HG02798 (cell line): ENCODE measurements around the gene GNGT1.
"Not testable (repeated sequence)": the region's sequence is repeated elsewhere in the genome, so short reads cannot be mapped to it uniquely, and the experiment has no call there.

Experiments used
- ATAC-seq: cut with Tn5 transposase; IDR thresholded peaks from one replicate; pipeline ENCODE4 v1.9.1; 2021; ENCODE audit warnings: mild to moderate bottlenecking; ENCODE audit not compliant: unreplicated experiment, poor library complexity

Gene GNGT1

DNA sequence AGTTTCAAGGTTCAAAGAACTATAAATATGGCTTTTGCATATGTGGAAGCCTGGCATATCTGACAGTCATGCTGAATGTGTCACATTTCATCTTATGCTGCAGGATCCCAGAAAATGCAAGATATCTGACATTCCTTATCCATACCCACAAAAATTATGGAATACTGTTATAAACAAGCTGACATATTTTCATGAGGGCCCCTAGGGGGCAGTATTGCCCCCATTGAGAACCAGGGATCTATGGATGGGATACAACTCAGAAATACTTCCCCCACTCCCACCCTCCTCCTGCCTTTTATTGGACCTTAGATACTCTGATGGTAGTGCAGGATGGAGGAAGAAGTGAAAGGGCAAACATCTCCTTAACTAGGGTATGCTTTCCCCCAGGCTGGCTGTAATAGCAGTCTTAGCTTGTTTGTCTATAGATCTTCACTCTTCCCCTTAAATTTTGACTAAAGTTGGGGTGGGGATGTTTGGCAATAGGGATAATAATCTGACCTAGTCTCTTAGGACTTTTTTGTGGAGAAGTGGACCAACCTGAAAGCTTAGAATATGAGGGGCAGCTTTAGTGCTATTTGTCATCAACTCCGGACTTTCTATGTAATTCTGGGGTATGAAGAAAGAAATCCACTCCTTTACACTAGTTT is 3.5 kb upstream of the GNGT1 start:
- ATAC-seq = peak; percentile 58

DNA sequence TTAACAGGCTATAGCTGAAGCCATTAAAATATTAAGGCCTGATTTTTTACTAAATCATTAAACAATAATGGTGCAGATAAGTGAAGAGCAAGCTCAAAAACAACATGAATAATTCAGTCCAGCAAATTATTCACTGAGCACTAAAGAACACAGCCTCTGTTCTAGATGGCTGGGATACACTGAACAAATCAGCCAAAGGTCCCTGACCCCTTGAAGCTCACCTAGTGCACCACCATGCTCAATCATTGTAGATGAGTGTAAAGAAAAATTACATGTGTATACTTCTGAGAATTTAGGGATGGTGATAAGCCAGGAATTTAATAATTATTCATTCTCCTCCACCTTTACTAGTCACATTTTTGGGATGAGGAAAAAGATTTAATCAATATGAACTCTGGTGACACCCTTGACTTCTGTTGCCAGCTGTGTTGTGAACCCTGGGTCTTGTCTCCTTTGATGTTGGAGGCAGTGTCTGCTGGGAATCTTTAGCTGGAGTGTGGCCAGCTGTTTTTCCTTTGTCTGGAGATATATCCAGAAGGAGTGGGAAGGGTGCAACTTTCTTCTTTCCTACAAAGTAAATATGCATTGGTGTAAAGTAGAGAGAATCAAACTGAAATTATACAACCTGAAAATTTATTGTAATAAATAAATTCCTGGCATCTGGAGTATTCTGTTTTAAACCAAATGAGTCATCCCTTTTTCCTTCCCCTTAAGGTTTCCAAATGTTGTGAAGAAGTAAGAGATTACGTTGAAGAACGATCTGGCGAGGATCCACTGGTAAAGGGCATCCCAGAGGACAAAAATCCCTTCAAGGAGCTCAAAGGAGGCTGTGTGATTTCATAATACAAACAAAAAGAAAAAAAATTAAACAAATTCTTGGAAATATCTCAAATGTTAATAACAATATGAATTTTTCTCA is 4.0 kb downstream of the GNGT1 start:
- no peak for ATAC-seq

DNA sequence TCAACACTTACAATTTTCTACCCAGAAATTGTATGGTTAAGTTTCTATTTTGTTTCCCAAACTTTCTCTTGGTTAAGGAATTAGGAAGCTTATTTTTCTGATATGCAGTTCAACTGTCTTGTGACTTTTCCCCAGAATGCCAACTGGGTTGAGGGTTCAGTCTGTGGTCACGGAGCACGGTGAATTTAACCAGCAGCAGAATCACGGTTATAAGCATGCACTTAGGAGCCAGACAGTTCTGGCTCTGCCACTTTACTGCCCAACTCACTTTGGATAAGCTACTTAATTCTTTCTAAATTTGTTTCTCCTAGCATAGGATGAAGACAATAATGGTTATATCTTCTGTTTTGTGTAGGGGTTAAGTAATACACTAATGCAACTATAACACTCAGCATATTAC is 4.9 kb downstream of the GNGT1 start:
- not testable (repeated sequence) for ATAC-seq

DNA sequence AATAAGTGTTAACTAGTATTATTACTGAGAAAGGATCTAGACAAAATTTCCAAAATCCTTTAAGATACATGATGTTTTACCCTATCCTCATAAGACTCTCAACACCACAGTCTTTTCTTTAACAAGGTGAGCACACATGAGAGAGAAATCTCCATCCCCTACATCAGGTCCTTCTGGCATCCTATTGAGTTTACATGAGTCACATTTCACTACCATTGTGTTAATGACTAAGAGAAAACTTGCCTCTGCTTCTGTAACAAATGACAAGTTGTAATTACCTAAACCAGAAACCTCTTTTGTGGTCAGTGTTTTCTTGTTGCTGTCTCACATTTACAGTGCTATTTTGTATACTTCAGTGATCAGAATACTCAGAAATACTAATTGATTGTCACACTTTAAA is 5.3 kb downstream of the GNGT1 start:
- ATAC-seq = not testable (repeated sequence)

DNA sequence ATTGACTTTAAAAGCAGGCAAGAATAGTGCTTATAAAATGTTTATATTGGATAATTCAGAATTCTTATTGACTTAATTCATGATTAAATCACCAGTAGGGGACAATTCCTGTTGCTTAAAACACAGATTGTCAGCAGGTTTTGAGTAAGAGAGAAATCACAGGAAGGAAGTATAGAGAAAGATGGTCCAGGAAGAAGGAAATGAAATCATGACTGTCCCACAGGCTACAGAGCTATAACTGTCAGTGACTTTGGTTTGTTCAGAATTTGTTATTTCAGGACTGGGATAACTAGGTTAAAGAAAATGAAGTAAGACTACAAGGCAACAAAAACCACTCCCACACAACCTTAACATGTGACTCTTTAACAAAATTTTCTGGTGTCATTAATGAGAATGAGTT is 6.8 kb downstream of the GNGT1 start:
- no peak for ATAC-seq

DNA sequence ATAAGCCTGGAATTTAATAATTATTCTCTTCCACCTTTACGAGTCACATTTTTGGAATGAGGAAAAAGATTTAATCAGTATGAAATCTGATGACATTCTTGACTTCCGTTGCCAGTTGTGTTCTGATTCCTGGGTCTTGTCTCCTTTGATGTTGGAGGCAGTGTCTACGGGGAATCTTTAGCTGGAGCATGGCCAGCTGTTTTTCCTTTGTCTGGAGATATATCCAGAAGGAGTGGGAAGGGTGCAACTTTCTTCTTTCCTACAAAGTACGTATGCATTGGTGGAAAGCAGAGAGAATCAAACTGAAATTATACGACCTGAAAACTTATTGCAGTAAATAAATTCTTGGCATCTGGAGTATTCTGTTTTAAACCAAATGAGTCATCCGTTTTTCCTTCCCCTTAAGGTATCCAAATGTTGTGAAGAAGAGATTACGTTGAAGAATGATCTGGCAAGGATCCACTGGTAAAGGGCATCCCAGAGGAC is 8.3 kb downstream of the GNGT1 start:
- ATAC-seq = no peak

DNA sequence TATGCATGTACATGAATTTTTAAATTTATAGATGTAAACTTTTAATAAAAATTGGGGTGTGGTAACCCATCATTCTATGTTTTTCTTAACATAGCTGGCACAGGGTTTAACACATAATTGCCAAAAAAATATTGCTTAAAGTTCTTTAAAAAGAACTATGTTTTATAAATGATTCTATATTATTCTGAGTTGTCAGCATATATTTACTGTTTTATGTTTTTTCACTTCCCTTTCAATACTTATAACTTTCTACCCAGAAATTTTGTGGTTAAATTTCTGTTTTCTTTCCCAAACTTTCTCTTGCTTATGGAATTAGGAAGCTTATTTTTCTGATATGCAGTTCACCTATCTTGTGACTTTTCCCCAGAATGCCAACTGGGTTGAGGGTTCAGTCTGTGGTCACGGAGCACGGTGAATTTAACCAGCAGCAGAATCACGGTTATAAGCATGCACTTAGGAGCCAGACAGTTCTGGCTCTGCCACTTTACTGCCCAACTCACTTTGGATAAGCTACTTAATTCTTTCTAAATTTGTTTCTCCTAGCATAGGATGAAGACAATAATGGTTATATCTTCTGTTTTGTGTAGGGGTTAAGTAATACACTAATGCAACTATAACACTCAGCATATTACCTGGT is 9.0 kb downstream of the GNGT1 start:
- ATAC-seq = not testable (repeated sequence)

DNA sequence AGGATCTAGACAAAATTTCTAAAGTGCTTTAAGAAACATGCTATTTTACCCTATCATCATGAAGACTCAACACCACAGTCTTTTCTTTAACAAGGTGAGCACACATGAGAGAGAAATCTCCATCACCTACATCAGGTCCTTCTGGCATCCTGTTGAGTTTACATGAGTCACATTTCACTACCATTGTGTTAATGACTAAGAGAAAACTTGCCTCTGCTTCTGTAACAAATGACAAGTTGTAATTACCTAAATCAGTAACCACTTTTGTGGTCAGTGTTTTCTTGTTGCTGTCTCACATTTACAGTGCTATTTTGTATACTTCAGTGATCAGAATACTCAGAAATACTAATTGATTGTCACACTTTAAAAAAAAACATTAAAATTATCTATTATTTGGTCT is 9.5 kb downstream of the GNGT1 start:
- ATAC-seq = not testable (repeated sequence)

DNA sequence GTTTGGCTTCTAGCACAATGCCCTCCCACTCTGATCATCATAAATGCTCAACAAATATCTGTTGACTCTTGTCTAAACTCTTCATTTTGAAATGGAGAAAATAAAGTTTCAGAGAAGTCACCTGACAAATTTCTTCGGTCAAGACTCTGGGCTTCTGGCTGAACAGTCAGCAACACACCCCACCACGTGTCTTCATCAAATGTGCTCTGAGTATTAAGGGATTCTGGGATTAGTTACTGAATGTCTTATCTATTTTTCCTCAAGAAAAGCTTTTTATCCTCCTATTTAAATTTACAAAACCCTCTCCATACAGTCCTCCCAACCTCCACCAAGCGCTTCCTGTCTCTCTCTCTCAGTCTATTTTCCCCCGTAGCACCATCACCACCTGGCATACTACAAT is 9.9 kb downstream of the GNGT1 start:
- not testable (repeated sequence) for ATAC-seq

DNA sequence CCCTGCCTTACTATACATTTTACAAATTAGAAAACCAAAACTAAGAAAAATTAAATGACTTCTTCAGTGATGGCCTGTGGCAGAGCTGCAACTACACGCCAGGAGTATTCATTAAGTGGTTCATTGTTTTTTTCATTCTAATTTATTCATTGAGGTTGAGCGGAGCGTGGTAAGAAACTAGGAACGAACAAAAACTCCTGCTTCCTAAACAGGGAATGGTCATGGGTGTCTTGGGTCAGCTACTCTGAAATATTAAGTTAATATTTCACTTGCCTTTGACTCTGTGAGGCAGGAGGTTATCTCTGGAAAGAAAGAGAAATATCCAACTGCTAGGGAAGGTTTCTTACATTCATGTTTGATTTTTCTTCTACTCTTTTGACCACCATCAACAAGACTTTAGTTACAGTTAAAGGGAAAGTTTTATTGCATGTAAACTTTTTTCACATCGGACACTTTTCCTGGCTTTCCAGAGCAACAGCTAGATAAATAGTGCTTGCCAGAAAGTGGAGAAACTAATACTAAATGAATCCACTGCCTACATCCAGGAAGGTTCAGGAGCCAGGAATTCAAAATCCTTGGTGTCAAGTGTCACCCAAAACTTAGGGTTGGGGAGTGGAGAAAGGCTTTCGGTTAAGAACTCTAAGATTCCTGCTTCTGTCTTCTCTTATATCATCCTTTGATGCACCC is 14.3 kb downstream of the GNGT1 start:
- no peak for ATAC-seq

DNA sequence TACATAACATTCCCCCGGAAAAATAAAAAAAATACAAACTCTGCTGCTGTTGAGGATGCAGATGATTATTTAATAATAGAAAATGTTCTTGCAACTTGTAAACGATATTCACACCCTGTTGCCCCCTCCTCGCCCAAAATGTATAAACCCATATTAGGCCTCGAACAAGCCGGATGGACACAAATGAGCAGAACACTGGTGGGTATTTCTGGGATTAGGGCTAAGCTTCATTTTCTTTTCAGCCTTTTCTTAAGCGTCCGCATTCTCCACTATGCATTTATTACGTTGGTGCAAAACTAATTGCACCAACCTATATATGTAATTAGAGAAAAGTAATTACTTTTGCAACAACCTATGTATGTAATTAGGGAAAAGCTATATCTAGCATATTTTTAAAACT is 14.8 kb downstream of the GNGT1 start:
- no peak for ATAC-seq

DNA sequence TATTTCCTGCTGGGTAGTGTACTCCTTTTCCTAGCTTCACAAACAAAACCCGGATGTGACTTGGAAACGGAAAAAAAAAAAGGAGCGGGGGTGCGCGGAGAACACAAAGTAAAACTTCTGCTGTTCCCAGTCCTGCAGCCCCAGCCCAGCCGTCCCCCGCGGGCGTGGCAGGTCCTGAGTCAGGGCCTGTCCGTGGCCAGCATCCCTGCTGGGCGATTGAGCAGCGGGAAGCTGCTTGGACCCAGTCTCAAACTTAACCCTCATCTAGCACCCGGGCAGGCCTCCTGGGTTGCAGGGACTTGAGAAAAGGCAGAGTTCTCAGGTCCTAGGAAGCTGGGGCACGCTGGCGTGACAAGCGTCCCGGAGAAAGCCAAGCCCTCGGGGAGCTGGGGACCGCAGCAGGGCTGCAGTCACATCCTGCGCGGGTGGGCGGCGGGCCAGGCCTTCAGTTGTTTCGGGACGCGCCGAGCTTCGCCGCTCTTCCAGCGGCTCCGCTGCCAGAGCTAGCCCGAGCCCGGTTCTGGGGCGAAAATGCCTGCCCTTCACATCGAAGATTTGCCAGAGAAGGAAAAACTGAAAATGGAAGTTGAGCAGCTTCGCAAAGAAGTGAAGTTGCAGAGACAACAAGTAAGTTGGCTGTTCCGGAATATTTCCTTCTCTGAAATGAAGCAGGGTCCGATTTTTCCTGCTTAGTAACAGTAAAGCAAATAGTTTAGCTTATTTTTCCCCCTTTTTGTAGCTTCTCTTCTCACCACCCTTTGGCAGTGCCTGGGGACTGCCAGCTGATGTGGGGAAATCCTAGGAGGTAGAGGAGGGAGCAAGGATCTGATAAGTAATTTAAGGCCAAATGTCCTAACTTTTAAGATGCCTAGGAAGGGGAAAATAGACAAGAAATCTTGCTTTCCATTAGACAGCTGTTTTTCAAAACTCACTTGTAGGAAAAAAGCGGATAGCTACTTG is 15.5 kb downstream of the GNGT1 start, which contains the start of gene GNG11:
TSS of gene GNG11 (plus strand) at position 129 of the 960 bp plus-strand sequence. CDS start at position 532, 403 bp downstream.
- peak; percentile 93 for ATAC-seq

DNA sequence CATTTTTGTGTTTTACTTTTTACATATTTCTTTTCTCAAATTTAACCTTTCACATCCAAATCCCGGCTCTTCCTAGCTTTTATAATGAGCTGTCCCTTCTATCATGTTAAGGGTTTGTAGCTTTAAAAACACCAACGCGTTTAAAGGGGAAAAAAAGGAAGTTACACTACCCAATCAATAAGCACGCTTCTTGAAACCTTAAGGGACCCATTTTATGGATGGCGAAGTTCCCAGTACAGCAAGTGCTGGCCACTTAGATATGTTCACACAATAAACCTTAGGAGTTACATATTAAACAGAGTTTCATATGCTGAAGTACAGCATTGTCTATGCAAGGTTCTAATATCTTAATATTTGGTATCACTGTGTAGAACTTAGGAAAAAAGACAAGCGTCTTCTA is 16.9 kb downstream of the GNGT1 start:
- ATAC-seq = no peak

DNA sequence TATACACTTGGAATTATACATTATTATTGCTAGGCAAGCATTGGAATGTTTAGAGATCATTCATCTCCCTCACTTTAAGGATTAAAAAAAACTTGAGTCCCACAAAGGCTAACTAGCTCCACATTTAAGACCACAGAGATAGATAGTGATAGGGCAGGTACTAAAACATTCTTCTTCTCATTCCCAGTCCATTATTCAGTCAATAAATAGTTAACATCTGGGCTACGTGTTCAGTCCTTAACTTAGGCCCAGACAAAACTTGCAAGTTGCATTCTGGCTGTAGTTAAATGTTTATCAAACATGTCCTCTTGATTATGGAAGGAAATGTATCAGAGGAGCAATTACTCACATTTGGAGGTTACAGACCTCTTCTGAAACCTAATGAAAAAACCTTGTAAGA is 17.6 kb downstream of the GNGT1 start:
- no peak for ATAC-seq

DNA sequence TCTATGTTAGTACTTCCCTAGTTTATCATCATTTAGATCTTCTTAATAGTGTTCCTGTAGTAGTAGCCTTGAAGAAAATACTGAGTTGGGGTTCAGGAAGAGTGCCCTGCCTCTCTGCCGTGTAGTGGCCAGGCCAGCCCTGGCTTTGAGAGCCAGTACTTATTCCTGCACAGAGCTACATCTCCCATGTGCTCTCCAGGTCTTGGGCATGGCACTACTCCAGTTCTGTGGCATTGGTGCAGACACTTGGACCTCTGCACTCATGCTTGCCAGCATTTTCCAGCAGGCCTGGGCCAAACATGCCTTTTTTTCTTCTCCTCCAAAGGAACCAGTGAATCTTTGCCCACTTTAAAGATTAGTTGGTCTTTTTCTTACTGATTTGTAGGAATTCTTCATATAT is 20.4 kb downstream of the GNGT1 start:
- no peak for ATAC-seq

DNA sequence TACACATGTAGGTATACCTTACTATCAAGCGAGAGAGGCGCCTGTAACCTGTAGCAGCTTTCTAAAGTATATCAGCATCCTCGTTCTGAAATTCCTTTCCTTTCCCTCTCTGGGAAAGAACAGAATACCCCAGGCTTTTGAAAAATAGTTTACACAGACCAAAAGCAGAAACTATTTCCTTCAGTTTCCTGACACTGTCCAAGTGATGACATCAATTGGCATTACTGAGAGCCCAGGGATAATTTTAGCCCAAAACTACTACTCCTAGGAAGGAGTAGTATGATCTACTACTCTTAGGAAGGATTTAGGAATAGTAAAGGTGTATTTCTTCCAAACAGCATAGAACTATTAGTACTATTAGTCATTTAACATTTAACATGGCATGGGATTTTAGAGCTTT is 21.2 kb downstream of the GNGT1 start:
- ATAC-seq = no peak

DNA sequence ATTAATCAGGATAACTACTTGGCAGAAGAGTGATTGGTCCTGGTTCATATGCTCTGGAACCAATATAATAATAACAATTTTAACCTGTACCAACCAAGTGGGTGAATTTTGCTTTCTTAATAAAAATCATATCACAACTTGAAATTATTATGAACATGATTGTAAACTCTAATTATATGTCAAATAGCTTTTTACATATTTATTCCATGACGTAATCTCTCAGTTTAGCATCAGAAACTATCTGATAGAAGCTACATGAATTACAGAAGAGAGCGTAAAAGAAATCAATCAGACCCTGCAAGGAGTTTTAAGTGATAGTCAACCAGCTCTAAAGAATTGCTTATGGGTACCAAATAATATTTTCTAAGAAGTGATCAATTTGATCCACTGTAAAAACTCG is 25.3 kb downstream of the GNGT1 start:
- ATAC-seq = no peak

DNA sequence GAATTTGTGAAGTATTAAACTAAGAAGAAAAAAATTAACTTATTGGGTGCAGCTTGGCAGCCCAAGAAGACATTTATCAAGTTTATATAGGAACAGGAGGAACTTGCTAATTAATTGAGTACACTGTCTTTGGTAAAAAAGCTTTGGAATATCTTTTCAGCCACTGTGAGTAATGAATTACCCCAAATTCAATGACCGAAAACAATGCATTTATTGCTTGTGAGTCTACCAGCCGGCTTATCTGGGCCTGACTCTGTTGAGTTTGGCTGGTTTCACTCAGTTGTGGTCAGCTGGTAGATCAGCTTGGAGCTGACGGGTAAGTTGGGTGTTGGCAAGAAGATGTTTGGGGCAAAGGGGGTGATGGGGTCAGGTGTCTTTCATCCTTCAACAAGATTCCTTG is 26.8 kb downstream of the GNGT1 start:
- no peak for ATAC-seq

DNA sequence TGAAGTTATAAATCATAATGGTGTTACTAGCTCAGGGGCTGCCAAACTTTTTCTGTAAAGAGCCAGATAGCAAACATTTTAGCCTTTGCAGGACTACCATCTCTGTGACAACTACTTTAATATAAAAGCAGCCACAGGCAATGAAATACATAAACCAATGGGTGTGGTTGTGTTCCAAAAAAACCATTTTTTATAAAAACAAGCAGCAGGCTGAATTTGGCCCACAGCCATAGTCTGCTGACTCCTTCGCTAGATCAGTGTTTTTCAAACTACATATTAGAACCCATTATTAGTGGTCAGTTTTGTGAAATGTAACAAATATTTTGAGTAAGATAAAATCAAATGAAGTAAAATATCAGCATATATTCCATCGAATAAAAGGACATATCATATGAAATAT is 28.7 kb downstream of the GNGT1 start:
- no peak for ATAC-seq
